Transverse colon (tissue), 4 donors: ENCODE measurements around the gene MED17. TPM values are rescaled to one million over a fixed set of nuclear protein-coding genes. Genes with fewer than 3 reads are reported as not detected.

Source experiments
- DNase-seq: peaks from one replicate; pipeline ENCODE4 v3.0.0-alpha.2; 2019
- H3K27ac ChIP-seq, 4 donors: fragments of 200-600 bp; sonication (generic); 2 replicates each; pipeline ENCODE4 v1.5.1; 2016 to 2018; ENCODE audit warnings: inconsistent platforms in 4 of 4
- H3K27me3 ChIP-seq: fragments of 200-600 bp; sonication (generic); 2 replicates; pipeline ENCODE4 v1.5.1; 2017; ENCODE audit warnings: inconsistent platforms
- H3K36me3 ChIP-seq, 4 donors: fragments of 200-600 bp; sonication (generic); 2 replicates each; pipeline ENCODE4 v1.5.1; 2017 to 2019; ENCODE audit warnings: inconsistent platforms in 4 of 4
- H3K4me1 ChIP-seq, 4 donors: fragments of 200-600 bp; sonication (generic); 2 replicates each; pipeline ENCODE4 v1.5.1; 2017 to 2020; ENCODE audit warnings: inconsistent platforms in 4 of 4
- H3K4me3 ChIP-seq, 4 donors: fragments of 200-600 bp; sonication (generic); 1 replicate in 1 of 4; 2 replicates in 3 of 4; pipeline versions ENCODE4 v1.5.1 to v1.6.1; 2017 to 2019; ENCODE audit warnings: inconsistent platforms in 4 of 4
- H3K9me3 ChIP-seq, 2 donors: fragments of 200-600 bp; sonication (generic); 2 replicates each; pipeline ENCODE4 v1.5.1; 2017 to 2019; ENCODE audit warnings: inconsistent platforms in 2 of 2
- CTCF ChIP-seq, 5 experiments: fragments of 200-600 bp in 3 of 5; fragments of 450-650 bp in 2 of 5; sonication (generic) in 3 of 5; IDR thresholded peaks; 1 replicate in 2 of 5; 2 replicates in 3 of 5; pipeline ENCODE4 v1.5.1; 2016 to 2017; ENCODE audit warnings: antibody characterized with exemption in 5 of 5, inconsistent platforms in 3 of 5, mild to moderate bottlenecking in 2 of 5, moderate library complexity in 1 of 5
- EP300 ChIP-seq: sonication (generic); formaldehyde crosslinking; IDR thresholded peaks from one replicate; pipeline ENCODE4 v1.6.1; 2017; ENCODE audit warnings: antibody characterized with exemption, low read depth
- POLR2A ChIP-seq: fragments of 450-650 bp; IDR thresholded peaks from one replicate; pipeline ENCODE4 v1.6.1; 2016; ENCODE audit warnings: antibody characterized with exemption, mild to moderate bottlenecking, moderate library complexity
- POLR2AphosphoS5 ChIP-seq, 3 donors: sonication (generic); formaldehyde crosslinking; IDR thresholded peaks; one replicate each; pipeline ENCODE4 v1.6.1; 2016; ENCODE audit warnings: antibody characterized with exemption in 3 of 3
- WGBS, 2 donors: methylation state at CpG; one replicate each; pipeline ENCODE4 v1.1.5; 2018; ENCODE audit warnings: low coverage in 1 of 2; 5-methylcytosine and 5-hydroxymethylcytosine counted together
- in situ Hi-C, 4 donors: fragments of 200-750 bp; cut with MboI; loops; one replicate each; pipeline versions ENCODE4 v1.15.0 to v1.15.1; 2017; ENCODE audit warnings: low sequenced_read_pairs in 3 of 4, low pct_ligation_motif_present in 1 of 4, low pct_unique_long_range_greater_than_20kb in 1 of 4
- intact Hi-C: fragments of 100-400 bp; cut with DNase I; formaldehyde crosslinking; loops from one replicate; pipeline ENCODE4 v1.15.1; 2023; ENCODE audit warnings: low total_unique reads
- total RNA-seq, 4 donors: library from RNA; depleted of rRNA; stranded (reverse); fragments of >200 nt; gene quantifications; one replicate each; pipeline ENCODE4 v1.1.0, GENCODE V29; 2016

Gene MED17
- total RNA-seq, 4 donors from 2014 or later: 17.1 to 29.1 (median 25.1) TPM

GRCh38 chr11:93832780-93833179 lies 48.7 kb downstream of the MED17 start:
- peaks cover 0 to 9% (median 2%) of the 10 kb centered on the region in 4 donors for H3K4me1 ChIP-seq
- H3K9me3 ChIP-seq: no peaks in the 10 kb centered on the region
- H3K36me3 ChIP-seq: no peaks in the 10 kb centered on the region
- TF ChIP-seq POLR2A (no peak), EP300 (no peak), POLR2AphosphoS5 (IDR thresholded peaks at IDR 0.05) (no peak), CTCF (IDR thresholded peaks at IDR 0.05) (no peak)
- H3K4me3 ChIP-seq: no peak overlapping the region
- peak overlapping the region in 1 of 4 donors; percentile 7 for H3K27ac ChIP-seq
- intact Hi-C loops: no loop called here
- H3K27me3 ChIP-seq: no peaks in the 10 kb centered on the region
- 75% methylated on average over 1 of the region's 1 CpG; no CpG with 5 or more reads in 1 of the 2 donors for WGBS, 2 donors
- in situ Hi-C loops: no loop called here
- no peak for DNase-seq

- no peaks in the 10 kb centered on the region for H3K27me3 ChIP-seq
- no peaks in the 10 kb centered on the region for H3K9me3 ChIP-seq
- no peaks in the 10 kb centered on the region for H3K4me1 ChIP-seq
- in situ Hi-C loops: no loop called here
- no peaks in the 10 kb centered on the region for H3K36me3 ChIP-seq
- 82% methylated on average over 8 of the region's 8 CpGs; no CpG with 5 or more reads in 1 of the 2 donors for WGBS, 2 donors
- TF ChIP-seq CTCF (IDR thresholded peaks at IDR 0.05) (no peak), POLR2AphosphoS5 (IDR thresholded peaks at IDR 0.05) (no peak), POLR2A (no peak), EP300 (no peak)
- intact Hi-C loops: no loop called here
- DNase-seq: no peak
- no peak overlapping the region for H3K27ac ChIP-seq
- H3K4me3 ChIP-seq: no peak overlapping the region
Observed at GRCh38 chr11:93838967-93839366, 54.9 kb downstream of the MED17 start.

- WGBS, 2 donors: 36 to 40% methylated on average over 1 to 2 of the region's 2 CpGs
- intact Hi-C loops: no loop called here
- no peaks in the 10 kb centered on the region for H3K36me3 ChIP-seq
- in situ Hi-C loops: no loop called here
- H3K27ac ChIP-seq: no peak overlapping the region
- H3K4me3 ChIP-seq: no peak overlapping the region
- no peak for DNase-seq
- H3K9me3 ChIP-seq: no peaks in the 10 kb centered on the region
- no peaks in the 10 kb centered on the region for H3K27me3 ChIP-seq
- no peak for TF ChIP-seq CTCF (IDR thresholded peaks at IDR 0.05)
- no peak for TF ChIP-seq POLR2AphosphoS5 (IDR thresholded peaks at IDR 0.05)
- H3K4me1 ChIP-seq: no peaks in the 10 kb centered on the region
Observed at GRCh38 chr11:93840180-93840579, 56.1 kb downstream of the MED17 start.

- in situ Hi-C loops (no loop called here), intact Hi-C loops (no loop called here)
- DNase-seq: no peak
- Histone ChIP-seq H3K36me3 (no peaks in the 10 kb centered on the region), H3K27me3 (no peaks in the 10 kb centered on the region), H3K27ac (no peak overlapping the region), H3K4me3 (no peak overlapping the region), H3K4me1 (no peaks in the 10 kb centered on the region), H3K9me3 (no peaks in the 10 kb centered on the region)
- 59 to 75% methylated on average over 2 to 3 of the region's 3 CpGs for WGBS, 2 donors
- TF ChIP-seq CTCF (IDR thresholded peaks at IDR 0.05) (no peak), EP300 (no peak), POLR2AphosphoS5 (IDR thresholded peaks at IDR 0.05) (no peak), POLR2A (no peak)
Observed at GRCh38 chr11:93840981-93841380, 56.9 kb downstream of the MED17 start.
